ACHN (cell line): ENCODE measurements around the gene GPX3.
A peak's percentile ranks its signal among the peaks of the same experiment; 100 is the strongest.

Experiments
- DNase-seq: peaks from one replicate; pipeline ENCODE4 v3.0.0-alpha.2; 2015
- in situ Hi-C: cut with HindIII; loops from 2 replicates; pipeline ENCODE4 v1.10.0; 2017; ENCODE audit warnings: low sequenced_read_pairs, low pct_ligation_motif_present, low pct_unique_long_range_greater_than_20kb

Gene GPX3

GRCh38 chr5:151051066-151051930 lies 30.9 kb downstream of the GPX3 start:
- in situ Hi-C loops = no loop called here

GRCh38 chr5:151051931-151052608 lies 31.7 kb downstream of the GPX3 start:
- in situ Hi-C loops = no loop called here
- DNase-seq = no peak

More at GRCh38 chr5:151051066-151051930, 30.9 kb downstream of the GPX3 start:
- peak; percentile 79 for DNase-seq

- no peak for DNase-seq
- in situ Hi-C loops = no loop called here
These were observed 32.4 kb downstream of the GPX3 start for GRCh38 chr5:151052836-151053235.

- in situ Hi-C loops = no loop called here
These were observed 33.5 kb downstream of the GPX3 start for GRCh38 chr5:151053796-151054462.

GRCh38 chr5:151054709-151055108 lies 34.3 kb downstream of the GPX3 start:
- in situ Hi-C loops = no loop called here

More at GRCh38 chr5:151053796-151054462, 33.5 kb downstream of the GPX3 start:
- DNase-seq = no peak

GRCh38 chr5:151055336-151055735 lies 34.9 kb downstream of the GPX3 start:
- DNase-seq = no peak
- in situ Hi-C loops = no loop called here

More at GRCh38 chr5:151054709-151055108, 34.3 kb downstream of the GPX3 start:
- DNase-seq = no peak

- in situ Hi-C loops = no loop called here
- no peak for DNase-seq
These were observed 36.3 kb downstream of the GPX3 start for GRCh38 chr5:151056379-151057325.

GRCh38 chr5:151058301-151058700 lies 37.9 kb downstream of the GPX3 start:
- DNase-seq = no peak
- in situ Hi-C loops = no loop called here

- in situ Hi-C loops = no loop called here
- DNase-seq = peak; percentile 76
These were observed 38.6 kb downstream of the GPX3 start for GRCh38 chr5:151058891-151059489.

GRCh38 chr5:151060742-151061141 lies 40.4 kb downstream of the GPX3 start:
- DNase-seq = no peak
- in situ Hi-C loops = no loop called here

GRCh38 chr5:151062405-151063141 lies 42.2 kb downstream of the GPX3 start:
- in situ Hi-C loops = no loop called here

GRCh38 chr5:151063142-151063989 lies 43.0 kb downstream of the GPX3 start:
- in situ Hi-C loops = no loop called here
- peak; percentile 71 for DNase-seq

More at GRCh38 chr5:151062405-151063141, 42.2 kb downstream of the GPX3 start:
- no peak for DNase-seq

GRCh38 chr5:151064916-151065499 lies 44.6 kb downstream of the GPX3 start:
- DNase-seq = no peak
- in situ Hi-C loops = no loop called here

- in situ Hi-C loops = no loop called here
- DNase-seq = no peak
These were observed 45.2 kb downstream of the GPX3 start for GRCh38 chr5:151065609-151066008.

- in situ Hi-C loops = no loop called here
- DNase-seq = no peak
These were observed 46.5 kb downstream of the GPX3 start for GRCh38 chr5:151066920-151067319.
